GM12872 (cell line): ENCODE data around the gene GDA.

Experiments
- CTCF ChIP-seq: IDR thresholded peaks from 3 replicates; pipeline ENCODE4 v1.5.1; 2011; ENCODE audit warnings: low read depth, mild to moderate bottlenecking, low read length, moderate library complexity; ENCODE audit not compliant: insufficient read depth

The GDA gene

GRCh38 chr9:72247549-72247948, 98.3 kb downstream of the GDA start:
- no peak for TF ChIP-seq CTCF

GRCh38 chr9:72251589-72251988, 102.3 kb downstream of the GDA start:
- no peak for TF ChIP-seq CTCF

- TF ChIP-seq CTCF, result no peak
These were observed 105.8 kb downstream of the GDA start for GRCh38 chr9:72254901-72255545.

GRCh38 chr9:72255569-72255968, 106.3 kb downstream of the GDA start:
- TF ChIP-seq CTCF, result no peak

- TF ChIP-seq CTCF, result no peak
These were observed 107.7 kb downstream of the GDA start for GRCh38 chr9:72256931-72257330.

- no peak for TF ChIP-seq CTCF
These were observed 108.6 kb downstream of the GDA start for GRCh38 chr9:72257814-72258213.

- TF ChIP-seq CTCF, result no peak
These were observed 112.8 kb downstream of the GDA start for GRCh38 chr9:72262063-72262462.
